NOMO-1 treated with DMSO at 0.1 percent for 48 hours (cell line): Measurements from ENCODE around the gene RELT.

Experiments used
- DNase-seq: peaks from one replicate; lab custom pipeline; 2025; ENCODE audit not compliant: unreplicated experiment; lab: John Stamatoyannopoulos, UW

Gene RELT

GRCh38 chr11:73372375-73372993 is 3.7 kb upstream of the RELT start:
- DNase-seq = peak; percentile 75

- no peak for DNase-seq
Measured at GRCh38 chr11:73374151-73374550, 2.0 kb upstream of the RELT start.

- no peak for DNase-seq
Measured at GRCh38 chr11:73375830-73376159, 404 bp upstream of the RELT start.

- DNase-seq = peak; percentile 76
Measured at GRCh38 chr11:73376803-73377629, 817 bp downstream of the RELT start.

- no peak for DNase-seq
Measured at GRCh38 chr11:73379189-73379880, 3.1 kb downstream of the RELT start.

- no peak for DNase-seq
Measured at GRCh38 chr11:73380331-73380730, 4.1 kb downstream of the RELT start.

- no peak for DNase-seq
Measured at GRCh38 chr11:73380897-73381410, 4.8 kb downstream of the RELT start.

GRCh38 chr11:73381589-73381988 is 5.4 kb downstream of the RELT start:
- DNase-seq = peak; percentile 21

- DNase-seq = no peak
Measured at GRCh38 chr11:73382183-73382582, 6.0 kb downstream of the RELT start.

- DNase-seq = no peak
Measured at GRCh38 chr11:73382747-73383146, 6.5 kb downstream of the RELT start.

- no peak for DNase-seq
Measured at GRCh38 chr11:73383249-73384124, 7.3 kb downstream of the RELT start.

GRCh38 chr11:73384125-73384441 is 7.9 kb downstream of the RELT start:
- DNase-seq = no peak

GRCh38 chr11:73384531-73384871 is 8.3 kb downstream of the RELT start:
- DNase-seq = no peak

GRCh38 chr11:73384872-73385689 is 8.9 kb downstream of the RELT start:
- DNase-seq = peak; percentile 93

GRCh38 chr11:73386016-73386415 is 9.8 kb downstream of the RELT start:
- peak; percentile 89 for DNase-seq

- DNase-seq = no peak
Measured at GRCh38 chr11:73386546-73386945, 10.3 kb downstream of the RELT start.

- DNase-seq = no peak
Measured at GRCh38 chr11:73387594-73388264, 11.5 kb downstream of the RELT start.

- DNase-seq = peak; percentile 55
Measured at GRCh38 chr11:73388265-73389133, 12.3 kb downstream of the RELT start.

GRCh38 chr11:73389134-73389525 is 12.9 kb downstream of the RELT start:
- DNase-seq = no peak
